Parathyroid adenoma (tissue), 2 donors: ENCODE measurements around the gene MFSD11.

ENCODE experiments used
- H2AFZ ChIP-seq: fragments of 300-600 bp; sonication (generic); one replicate; pipeline ENCODE4 v1.7.0; 2017; ENCODE audit warnings: antibody characterized with exemption, mild to moderate bottlenecking
- H3K27ac ChIP-seq: fragments of 300-600 bp; sonication (generic); one replicate; pipeline ENCODE4 v1.7.0; 2017
- H3K27me3 ChIP-seq: fragments of 300-600 bp; sonication (generic); one replicate; pipeline ENCODE4 v1.7.0; 2017; ENCODE audit warnings: low read length; ENCODE audit not compliant: control insufficient read depth, insufficient read depth
- H3K36me3 ChIP-seq: fragments of 300-600 bp; sonication (generic); one replicate; pipeline ENCODE4 v1.7.0; 2017; ENCODE audit warnings: low read length; ENCODE audit not compliant: control insufficient read depth, insufficient read depth
- H3K4me1 ChIP-seq: fragments of 300-600 bp; sonication (generic); one replicate; pipeline ENCODE4 v1.7.0; 2017; ENCODE audit warnings: control low read depth
- H3K4me2 ChIP-seq: fragments of 300-600 bp; sonication (generic); one replicate; pipeline ENCODE4 v1.7.0; 2017; ENCODE audit warnings: low read length
- H3K4me3 ChIP-seq: fragments of 300-600 bp; sonication (generic); one replicate; pipeline ENCODE4 v1.7.0; 2017; ENCODE audit warnings: low read depth, low read length
- H3K79me2 ChIP-seq: fragments of 300-600 bp; sonication (generic); one replicate; pipeline ENCODE4 v1.7.0; 2017; ENCODE audit warnings: control low read depth
- H3K9ac ChIP-seq: fragments of 300-600 bp; sonication (generic); one replicate; pipeline ENCODE4 v1.7.0; 2017; ENCODE audit warnings: mild to moderate bottlenecking
- H3K9me3 ChIP-seq: fragments of 300-600 bp; sonication (generic); one replicate; pipeline ENCODE4 v1.7.0; 2017; ENCODE audit warnings: low read length; ENCODE audit not compliant: control insufficient read depth
- CTCF ChIP-seq: fragments of 300-600 bp; sonication (generic); IDR thresholded peaks from one replicate; pipeline ENCODE4 v1.7.0; 2017; ENCODE audit warnings: antibody characterized with exemption, mild to moderate bottlenecking
- donor health status: primary hyperparathyroidism.

The MFSD11 gene

DNA sequence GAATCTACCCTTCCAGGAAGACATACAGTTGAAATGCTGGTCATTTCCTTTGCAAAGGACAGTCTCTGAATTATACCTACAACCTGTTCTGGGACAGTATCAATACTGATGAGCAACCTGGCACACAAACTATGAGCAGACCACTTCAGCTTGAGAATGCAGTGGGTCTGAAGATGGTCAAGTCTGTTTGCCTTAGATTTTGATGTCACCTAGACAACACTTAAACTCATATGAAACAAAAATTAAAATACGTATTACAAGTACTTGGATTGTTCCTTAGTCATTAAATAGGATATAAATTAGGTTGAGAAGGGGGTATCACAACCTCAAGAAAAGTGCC is 4.3 kb upstream of the MFSD11 start:
- Histone ChIP-seq H3K36me3 (no peaks in the 10 kb centered on the region), H3K27ac (peak overlapping the region; percentile 9), H3K4me2 (no peak overlapping the region), H3K4me1 (peaks cover 8% of the 10 kb centered on the region), H3K9me3 (no peaks in the 10 kb centered on the region), H2AFZ (no peak overlapping the region), H3K79me2 (peaks cover 14% of the 10 kb centered on the region), H3K27me3 (no peaks in the 10 kb centered on the region), H3K9ac (no peak overlapping the region), H3K4me3 (no peak overlapping the region)
- TF ChIP-seq CTCF: no peak

GRCh38 chr17:76734080-76734840 is 3.7 kb upstream of the MFSD11 start:
- peak overlapping the region; percentile 87 for H3K4me2 ChIP-seq
- H3K4me3 ChIP-seq: peak overlapping the region; percentile 97
- no peak overlapping the region for H3K27ac ChIP-seq
- H3K79me2 ChIP-seq: peaks cover 18% of the 10 kb centered on the region
- TF ChIP-seq CTCF: no peak
- no peak overlapping the region for H2AFZ ChIP-seq
- H3K9me3 ChIP-seq: no peaks in the 10 kb centered on the region
- H3K4me1 ChIP-seq: peaks cover 15% of the 10 kb centered on the region
- H3K36me3 ChIP-seq: no peaks in the 10 kb centered on the region
- H3K9ac ChIP-seq: no peak overlapping the region
- H3K27me3 ChIP-seq: no peaks in the 10 kb centered on the region

DNA sequence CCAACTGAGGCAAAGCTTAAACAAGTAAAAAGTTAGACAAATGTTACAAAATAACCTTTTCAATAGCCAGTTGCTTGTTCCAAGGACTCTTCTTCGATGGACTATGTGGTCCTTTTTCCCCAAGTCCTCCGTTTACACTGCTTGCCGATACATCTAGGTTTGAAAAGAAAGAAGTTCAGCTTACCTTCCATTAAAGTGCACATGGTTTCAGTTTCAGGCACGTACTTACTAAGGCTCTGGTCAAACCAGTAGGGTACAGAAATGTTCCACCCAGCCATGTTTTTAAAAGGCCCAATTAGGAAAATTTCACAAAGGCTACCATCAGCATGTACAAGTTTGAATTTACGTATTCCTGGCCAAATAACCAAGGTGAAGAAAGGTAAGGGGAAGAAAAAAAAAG is 2.9 kb upstream of the MFSD11 start:
- H3K36me3 ChIP-seq: no peaks in the 10 kb centered on the region
- peak overlapping the region; percentile 87 for H3K4me2 ChIP-seq
- no peaks in the 10 kb centered on the region for H3K9me3 ChIP-seq
- no peak overlapping the region for H3K9ac ChIP-seq
- no peak for TF ChIP-seq CTCF
- peak overlapping the region; percentile 97 for H3K4me3 ChIP-seq
- no peak overlapping the region for H2AFZ ChIP-seq
- H3K79me2 ChIP-seq: peaks cover 15% of the 10 kb centered on the region
- peak overlapping the region; percentile 94 for H3K27ac ChIP-seq
- H3K4me1 ChIP-seq: peaks cover 15% of the 10 kb centered on the region
- no peaks in the 10 kb centered on the region for H3K27me3 ChIP-seq

GRCh38 chr17:76735586-76736348 is 2.2 kb upstream of the MFSD11 start:
- H3K27ac ChIP-seq: peak overlapping the region; percentile 94
- H3K9ac ChIP-seq: peak overlapping the region; percentile 3
- H3K4me2 ChIP-seq: peak overlapping the region; percentile 87
- H2AFZ ChIP-seq: no peak overlapping the region
- peaks cover 15% of the 10 kb centered on the region for H3K79me2 ChIP-seq
- H3K27me3 ChIP-seq: no peaks in the 10 kb centered on the region
- no peaks in the 10 kb centered on the region for H3K36me3 ChIP-seq
- H3K9me3 ChIP-seq: no peaks in the 10 kb centered on the region
- peaks cover 15% of the 10 kb centered on the region for H3K4me1 ChIP-seq
- TF ChIP-seq CTCF: no peak
- peak overlapping the region; percentile 97 for H3K4me3 ChIP-seq
